Neuronal stem cell (in vitro differentiated cells): Measurements from ENCODE around the gene CARS2.

ENCODE experiments used
- DNase-seq: peaks from one replicate; pipeline ENCODE4 v3.0.0-alpha.2; 2013; ENCODE audit warnings: low spot score
- H2AFZ ChIP-seq: one replicate; pipeline ENCODE4 v1.6.1; 2013; ENCODE audit warnings: mild to moderate bottlenecking, low read length, inconsistent platforms
- H2AK5ac ChIP-seq: 2 replicates; pipeline ENCODE4 v1.6.1; 2013; ENCODE audit warnings: low read depth, mild to moderate bottlenecking, inconsistent platforms, low read length, moderate library complexity, mixed read lengths
- H2BK120ac ChIP-seq: 2 replicates; pipeline ENCODE4 v1.6.1; 2013; ENCODE audit warnings: low read depth, mild to moderate bottlenecking, inconsistent platforms, low read length, moderate library complexity, mixed read lengths
- H2BK12ac ChIP-seq: one replicate; pipeline ENCODE4 v1.6.1; 2013; ENCODE audit warnings: low read length, inconsistent platforms
- H2BK15ac ChIP-seq: 2 replicates; pipeline ENCODE4 v1.6.1; 2013; ENCODE audit warnings: mild to moderate bottlenecking, low read length, inconsistent platforms, mixed read lengths
- H2BK5ac ChIP-seq: one replicate; pipeline ENCODE4 v1.6.1; 2013; ENCODE audit warnings: inconsistent platforms, mild to moderate bottlenecking, low read length, moderate library complexity
- H3K14ac ChIP-seq: one replicate; pipeline ENCODE4 v1.6.1; 2013; ENCODE audit warnings: low read length, inconsistent platforms
- H3K18ac ChIP-seq: 2 replicates; pipeline ENCODE4 v1.6.1; 2013; ENCODE audit warnings: low read length, inconsistent platforms
- H3K23ac ChIP-seq: 2 replicates; pipeline ENCODE4 v1.6.1; 2013; ENCODE audit warnings: low read depth, mild to moderate bottlenecking, mixed read lengths, low read length, inconsistent platforms; ENCODE audit not compliant: poor library complexity
- H3K27ac ChIP-seq: replicated peaks from 3 replicates; pipeline ENCODE4 v1.5.1; 2013; ENCODE audit warnings: low read length, inconsistent platforms
- H3K27me3 ChIP-seq, 3 experiments: 2 replicates each; pipeline ENCODE4 v1.6.1; 2013; ENCODE audit warnings: low read length in 3 of 3, mild to moderate bottlenecking in 2 of 3, inconsistent platforms in 1 of 3, low read depth in 1 of 3, mixed read lengths in 1 of 3, moderate library complexity in 1 of 3; ENCODE audit not compliant: control insufficient read depth in 3 of 3, insufficient read depth in 3 of 3
- H3K36me3 ChIP-seq, 2 donors: replicated peaks in 1 of 2; 2 replicates each; pipeline ENCODE4 v1.6.1; 2013; ENCODE audit warnings: low read length in 2 of 2; ENCODE audit not compliant: control insufficient read depth in 2 of 2, insufficient read depth in 2 of 2
- H3K4ac ChIP-seq: 2 replicates; pipeline ENCODE4 v1.6.1; 2013; ENCODE audit warnings: inconsistent platforms, mild to moderate bottlenecking, low read length, moderate library complexity
- H3K4me1 ChIP-seq, 2 donors: 1 replicate in 1 of 2; 2 replicates in 1 of 2; pipeline ENCODE4 v1.6.1; 2013; ENCODE audit warnings: low read length in 2 of 2, low read depth in 1 of 2; ENCODE audit not compliant: control insufficient read depth in 2 of 2, insufficient read depth in 1 of 2
- H3K4me2 ChIP-seq: one replicate; pipeline ENCODE4 v1.6.1; 2013; ENCODE audit warnings: mild to moderate bottlenecking, low read length, inconsistent platforms; ENCODE audit not compliant: insufficient read depth, poor library complexity, severe bottlenecking
- H3K4me3 ChIP-seq, 2 donors: 2 replicates each; pipeline ENCODE4 v1.5.1; 2013; ENCODE audit warnings: low read length in 2 of 2, mild to moderate bottlenecking in 2 of 2, inconsistent platforms in 1 of 2, moderate library complexity in 1 of 2
- H3K79me1 ChIP-seq: one replicate; pipeline ENCODE4 v1.6.1; 2013; ENCODE audit warnings: low read depth, mild to moderate bottlenecking, inconsistent platforms, low read length, moderate library complexity
- H3K9ac ChIP-seq: one replicate; pipeline ENCODE4 v1.6.1; 2013; ENCODE audit warnings: mild to moderate bottlenecking, low read depth, low read length, inconsistent platforms; ENCODE audit not compliant: poor library complexity
- H3K9me3 ChIP-seq, 2 donors: replicated peaks in 1 of 2; 2 replicates each; pipeline versions ENCODE3 to v1.6.1; 2013; ENCODE audit warnings: low read length in 2 of 2, mild to moderate bottlenecking in 2 of 2, inconsistent platforms in 1 of 2, low read depth in 1 of 2, mixed read lengths in 1 of 2, moderate library complexity in 1 of 2; ENCODE audit not compliant: control insufficient read depth in 2 of 2, insufficient read depth in 1 of 2
- H4K8ac ChIP-seq: one replicate; pipeline ENCODE4 v1.6.1; 2013; ENCODE audit warnings: low read depth, mild to moderate bottlenecking, inconsistent platforms, low read length, moderate library complexity
- H4K91ac ChIP-seq: one replicate; pipeline ENCODE4 v1.6.1; 2013; ENCODE audit warnings: low read length, low read depth, mild to moderate bottlenecking, inconsistent platforms; ENCODE audit not compliant: poor library complexity
- WGBS, 2 donors: extraction: QIAGEN DNeasy Blood & Tissue Kit; methylation state at CpG; one replicate each; pipeline ENCODE4 v1.1.7; 2013; ENCODE audit warnings: missing lambda C conversion rate in 2 of 2, mixed read lengths in 1 of 2; ENCODE audit not compliant: insufficient read length in 2 of 2, insufficient replicate concordance in 1 of 2; ENCODE audit errors: extremely low coverage in 2 of 2; 5-methylcytosine and 5-hydroxymethylcytosine counted together

CARS2 gene

DNA sequence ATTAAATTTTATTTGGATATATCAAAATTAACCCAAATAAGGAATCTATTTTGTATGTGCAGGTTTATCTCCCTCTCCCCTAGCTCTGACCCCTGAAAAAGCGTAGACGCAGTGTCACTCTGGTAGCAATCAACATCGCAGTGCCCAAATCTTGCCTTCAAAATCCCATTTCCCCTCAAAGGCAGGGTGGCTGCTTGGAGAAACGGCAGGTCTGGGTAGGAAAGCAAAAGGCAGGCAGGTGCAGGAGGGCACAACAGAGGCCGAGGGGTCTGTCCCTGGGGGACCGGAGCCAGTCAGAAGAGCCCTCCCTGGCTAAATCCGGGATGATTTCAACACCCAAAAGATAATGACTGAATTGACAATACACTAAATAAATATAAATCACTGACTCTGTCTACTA, 48.7 kb downstream of the CARS2 start:
- no peak overlapping the region for H4K8ac ChIP-seq
- H4K91ac ChIP-seq = no peak overlapping the region
- H3K27ac ChIP-seq = no peak overlapping the region
- no peak overlapping the region for H2AK5ac ChIP-seq
- no peaks in the 10 kb centered on the region for H3K79me1 ChIP-seq
- no peak for DNase-seq
- no peak overlapping the region for H2AFZ ChIP-seq
- H2BK5ac ChIP-seq = no peak overlapping the region
- H3K4me3 ChIP-seq = no peak overlapping the region
- H3K36me3 ChIP-seq = peaks cover 15 to 81% of the 10 kb centered on the region in 2 donors
- H3K27me3 ChIP-seq = no peaks in the 10 kb centered on the region
- H3K23ac ChIP-seq = no peak overlapping the region
- no CpG with 5 or more reads among the region's 7 CpGs for WGBS, 2 donors
- H3K18ac ChIP-seq = no peak overlapping the region
- no peak overlapping the region for H3K9ac ChIP-seq
- peaks cover 11 to 44% of the 10 kb centered on the region in 2 donors for H3K9me3 ChIP-seq
- H3K4me2 ChIP-seq = no peak overlapping the region
- no peak overlapping the region for H2BK120ac ChIP-seq
- H3K4me1 ChIP-seq = no peaks in the 10 kb centered on the region
- no peak overlapping the region for H2BK15ac ChIP-seq
- H3K14ac ChIP-seq = no peak overlapping the region
- no peak overlapping the region for H2BK12ac ChIP-seq
- no peak overlapping the region for H3K4ac ChIP-seq

DNA sequence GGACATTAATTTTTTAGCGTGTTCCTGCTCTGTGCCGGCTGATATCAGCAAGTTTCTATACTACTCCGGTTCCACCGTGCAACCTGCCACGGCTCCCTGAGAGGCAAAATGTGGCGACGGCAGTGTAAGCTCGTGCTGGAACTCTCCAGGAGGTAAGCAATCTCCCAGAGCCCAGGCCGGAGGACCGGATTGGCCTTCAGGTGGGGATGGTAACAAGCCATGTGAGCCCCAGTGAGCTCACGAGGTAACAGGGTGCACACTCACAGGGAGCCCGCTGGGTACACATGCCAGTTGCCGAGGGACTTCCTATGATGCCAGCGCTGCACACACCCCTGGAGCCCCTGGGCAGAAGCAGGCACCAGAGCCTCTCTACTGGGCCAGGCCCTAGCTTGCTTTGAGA, 52.1 kb downstream of the CARS2 start:
- Histone ChIP-seq H3K4me1 (peaks cover 0 to 7% of the 10 kb centered on the region in 2 donors), H3K14ac (no peak overlapping the region), H3K9me3 (peaks cover 0 to 13% of the 10 kb centered on the region in 2 donors), H3K4ac (no peak overlapping the region), H3K4me2 (no peak overlapping the region), H2AFZ (no peak overlapping the region), H3K9ac (no peak overlapping the region), H3K36me3 (peaks cover 7 to 81% of the 10 kb centered on the region in 2 donors), H3K27me3 (peaks cover 0 to 2% (median 0%) of the 10 kb centered on the region in 3 experiments), H2BK15ac (no peak overlapping the region), H3K18ac (no peak overlapping the region), H3K27ac (no peak overlapping the region), H3K23ac (no peak overlapping the region), H2AK5ac (no peak overlapping the region), H3K4me3 (no peak overlapping the region), H2BK12ac (no peak overlapping the region), H2BK5ac (no peak overlapping the region), H2BK120ac (no peak overlapping the region), H4K91ac (no peak overlapping the region), H3K79me1 (peaks cover under 1% of the 10 kb centered on the region), H4K8ac (no peak overlapping the region)
- no peak for DNase-seq
- WGBS, 2 donors = no CpG with 5 or more reads among the region's 14 CpGs

DNA sequence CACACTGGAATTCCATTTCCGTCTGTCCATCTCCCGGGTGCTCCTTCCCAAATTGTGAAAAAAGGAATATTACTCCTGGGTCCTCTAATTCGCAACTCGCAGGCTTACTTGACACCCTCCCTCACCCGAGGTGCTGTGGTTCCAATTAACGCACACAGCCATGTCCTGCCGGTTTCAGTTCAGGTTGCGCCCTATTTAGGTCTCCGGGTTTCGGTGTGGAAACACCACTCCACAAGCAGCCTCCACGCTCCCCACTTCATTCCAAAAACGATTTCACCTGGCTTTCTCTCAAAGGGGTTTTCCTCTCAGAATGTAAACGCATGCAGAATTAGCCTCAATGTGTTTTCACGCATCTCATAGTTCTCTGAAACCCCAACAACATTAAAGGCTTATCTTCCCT, 52.6 kb downstream of the CARS2 start:
- Histone ChIP-seq H4K91ac (no peak overlapping the region), H2AK5ac (no peak overlapping the region), H2BK15ac (no peak overlapping the region), H3K4me3 (no peak overlapping the region), H3K23ac (no peak overlapping the region), H3K4ac (no peak overlapping the region), H2AFZ (no peak overlapping the region), H3K27me3 (peaks cover 0 to 2% (median 0%) of the 10 kb centered on the region in 3 experiments), H2BK12ac (no peak overlapping the region), H3K14ac (no peak overlapping the region), H3K9me3 (peaks cover 0 to 12% of the 10 kb centered on the region in 2 donors), H3K4me1 (peaks cover 0 to 13% of the 10 kb centered on the region in 2 donors), H3K79me1 (peaks cover 2% of the 10 kb centered on the region), H3K18ac (no peak overlapping the region), H3K27ac (no peak overlapping the region), H3K36me3 (peaks cover 7 to 80% of the 10 kb centered on the region in 2 donors), H2BK5ac (no peak overlapping the region), H2BK120ac (no peak overlapping the region), H3K9ac (no peak overlapping the region), H3K4me2 (no peak overlapping the region), H4K8ac (no peak overlapping the region)
- no peak for DNase-seq
- no CpG with 5 or more reads among the region's 14 CpGs for WGBS, 2 donors

DNA sequence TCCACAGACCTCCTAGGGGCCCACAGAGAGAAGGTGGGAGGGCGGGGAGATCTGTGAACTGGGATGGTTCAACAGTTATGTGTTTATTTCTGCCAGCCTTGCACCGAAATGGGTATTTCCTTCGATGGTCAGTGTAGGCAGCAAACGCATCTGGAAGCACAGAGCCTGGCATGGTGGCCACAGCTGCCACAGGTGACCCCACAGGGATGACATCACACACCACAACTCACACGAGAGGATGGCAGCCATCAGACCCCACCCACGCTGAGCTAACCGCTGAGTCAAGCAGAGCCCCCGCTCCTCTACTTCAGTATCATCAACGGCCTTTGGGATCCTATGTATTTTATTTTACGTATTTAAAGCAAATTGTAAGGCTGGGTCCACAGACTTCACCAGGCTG, 53.2 kb downstream of the CARS2 start:
- H3K4me2 ChIP-seq = no peak overlapping the region
- no peak overlapping the region for H2BK12ac ChIP-seq
- H2AFZ ChIP-seq = no peak overlapping the region
- peaks cover 0 to 7% of the 10 kb centered on the region in 2 donors for H3K9me3 ChIP-seq
- H2BK15ac ChIP-seq = no peak overlapping the region
- H3K23ac ChIP-seq = no peak overlapping the region
- DNase-seq = no peak
- no peak overlapping the region for H3K27ac ChIP-seq
- no CpG with 5 or more reads among the region's 10 CpGs for WGBS, 2 donors
- no peak overlapping the region for H2BK5ac ChIP-seq
- no peak overlapping the region for H2BK120ac ChIP-seq
- peaks cover 7 to 77% of the 10 kb centered on the region in 2 donors for H3K36me3 ChIP-seq
- H3K4ac ChIP-seq = no peak overlapping the region
- H3K14ac ChIP-seq = no peak overlapping the region
- H3K27me3 ChIP-seq = peaks cover 0 to 2% (median 0%) of the 10 kb centered on the region in 3 experiments
- peaks cover 2% of the 10 kb centered on the region for H3K79me1 ChIP-seq
- H4K91ac ChIP-seq = no peak overlapping the region
- H3K4me3 ChIP-seq = no peak overlapping the region
- no peak overlapping the region for H2AK5ac ChIP-seq
- H4K8ac ChIP-seq = no peak overlapping the region
- H3K18ac ChIP-seq = peak overlapping the region; percentile 46
- H3K4me1 ChIP-seq = peaks cover 0 to 14% of the 10 kb centered on the region in 2 donors
- H3K9ac ChIP-seq = no peak overlapping the region
